ENCODE measurements around the gene SLC7A1. TPM values are rescaled to one million over a fixed set of nuclear protein-coding genes. Genes with fewer than 3 reads are reported as not detected.

SLC7A1 gene
- total and polyA plus RNA-seq, 2 donors (not counting 1 experiment from before 2014, with no cell fraction given) = 15.4 to 26.6 TPM

DNA sequence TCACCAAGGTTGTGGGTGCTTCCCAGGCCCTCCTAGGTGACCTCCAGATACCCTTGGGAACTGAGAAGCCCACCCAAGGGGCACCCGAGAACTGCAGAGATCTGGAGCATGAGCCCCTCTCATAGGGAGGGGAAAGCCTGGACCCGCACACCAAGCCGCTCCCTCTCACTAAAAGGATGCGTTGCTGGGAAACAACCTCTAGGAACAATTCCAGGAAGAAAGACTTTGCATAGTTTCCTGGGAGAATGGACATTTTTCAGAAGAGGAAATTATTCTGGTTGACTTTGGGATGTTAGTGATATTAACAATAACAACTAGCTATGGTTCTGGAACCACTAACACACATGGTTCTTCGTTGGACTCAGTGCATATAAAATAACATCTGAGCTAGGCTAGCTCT lies 64.6 kb downstream of the SLC7A1 start:
- H3K27me3 ChIP-seq (ENCODE audit: control insufficient read depth, insufficient read depth, low read length) = no peaks in the 10 kb centered on the region
- H3K36me3 ChIP-seq (ENCODE audit: control insufficient read depth, insufficient read depth, low read length) = peaks cover 9% of the 10 kb centered on the region
- no peak overlapping the region for H3K9ac ChIP-seq (ENCODE audit: insufficient read depth, low read length)
- no peak overlapping the region for H3K4me2 ChIP-seq (ENCODE audit: extremely low read depth, insufficient read depth, low read length)
- no peaks in the 10 kb centered on the region for H3K4me1 ChIP-seq (ENCODE audit: control insufficient read depth, extremely low read depth, insufficient read depth, low read length)
- TF ChIP-seq, protein P1, sequence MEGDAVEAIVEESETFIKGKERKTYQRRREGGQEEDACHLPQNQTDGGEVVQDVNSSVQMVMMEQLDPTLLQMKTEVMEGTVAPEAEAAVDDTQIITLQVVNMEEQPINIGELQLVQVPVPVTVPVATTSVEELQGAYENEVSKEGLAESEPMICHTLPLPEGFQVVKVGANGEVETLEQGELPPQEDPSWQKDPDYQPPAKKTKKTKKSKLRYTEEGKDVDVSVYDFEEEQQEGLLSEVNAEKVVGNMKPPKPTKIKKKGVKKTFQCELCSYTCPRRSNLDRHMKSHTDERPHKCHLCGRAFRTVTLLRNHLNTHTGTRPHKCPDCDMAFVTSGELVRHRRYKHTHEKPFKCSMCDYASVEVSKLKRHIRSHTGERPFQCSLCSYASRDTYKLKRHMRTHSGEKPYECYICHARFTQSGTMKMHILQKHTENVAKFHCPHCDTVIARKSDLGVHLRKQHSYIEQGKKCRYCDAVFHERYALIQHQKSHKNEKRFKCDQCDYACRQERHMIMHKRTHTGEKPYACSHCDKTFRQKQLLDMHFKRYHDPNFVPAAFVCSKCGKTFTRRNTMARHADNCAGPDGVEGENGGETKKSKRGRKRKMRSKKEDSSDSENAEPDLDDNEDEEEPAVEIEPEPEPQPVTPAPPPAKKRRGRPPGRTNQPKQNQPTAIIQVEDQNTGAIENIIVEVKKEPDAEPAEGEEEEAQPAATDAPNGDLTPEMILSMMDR (conservative IDR thresholded peaks at IDR 0.05 in 1 of 2, IDR thresholded peaks at IDR 0.05 in 1 of 2; ENCODE audit: low read depth in 1 of 2, low read length in 2 of 2) = no peak
- no peak for TF ChIP-seq EZH2 (IDR thresholded peaks at IDR 0.05; ENCODE audit: low read length, missing control alignments)
- H3K79me2 ChIP-seq (ENCODE audit: control insufficient read depth, insufficient read depth, low read length) = no peaks in the 10 kb centered on the region
- no peak for DNase-seq (ENCODE audit: low read depth in 2 of 2)
- H3K4me3 ChIP-seq (replicated peaks in 1 of 4; ENCODE audit: control extremely low read depth in 1 of 4, insufficient read depth in 1 of 4, low read depth in 3 of 4, low read length in 4 of 4) = no peak overlapping the region
- no peaks in the 10 kb centered on the region for H3K9me3 ChIP-seq (ENCODE audit: control insufficient read depth, insufficient read depth, low read depth, low read length)
- H3K27ac ChIP-seq (ENCODE audit: insufficient read depth, low read length) = no peak overlapping the region
- no peaks in the 10 kb centered on the region for H4K20me1 ChIP-seq (ENCODE audit: control insufficient read depth, extremely low read depth, insufficient read depth, low read length)
- no peak overlapping the region for H2AFZ ChIP-seq (ENCODE audit: low read length)

DNA sequence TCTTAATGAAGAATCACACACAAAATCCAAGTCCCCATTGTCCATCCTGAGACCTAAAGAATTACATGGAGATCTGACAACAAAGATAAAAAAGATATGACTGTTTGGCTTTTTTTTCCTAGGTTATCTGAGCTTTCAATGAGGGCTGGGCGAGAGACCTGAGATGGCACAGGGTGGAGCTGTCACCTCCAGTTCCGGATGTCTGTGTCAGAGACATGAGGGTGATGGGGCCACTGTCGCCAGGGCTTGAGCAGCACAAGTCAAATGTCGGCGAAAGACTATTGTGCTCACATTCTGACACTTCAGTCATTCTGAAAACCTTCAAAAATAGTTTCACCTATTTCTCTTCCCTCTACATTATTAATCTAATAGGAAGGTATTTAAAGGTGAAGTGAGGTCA lies 65.7 kb downstream of the SLC7A1 start:
- H3K27ac ChIP-seq (ENCODE audit: insufficient read depth, low read length) = no peak overlapping the region
- DNase-seq (ENCODE audit: low read depth in 2 of 2) = no peak
- H2AFZ ChIP-seq (ENCODE audit: low read length) = no peak overlapping the region
- H3K9me3 ChIP-seq (ENCODE audit: control insufficient read depth, insufficient read depth, low read depth, low read length) = no peaks in the 10 kb centered on the region
- H3K79me2 ChIP-seq (ENCODE audit: control insufficient read depth, insufficient read depth, low read length) = no peaks in the 10 kb centered on the region
- no peaks in the 10 kb centered on the region for H3K27me3 ChIP-seq (ENCODE audit: control insufficient read depth, insufficient read depth, low read length)
- TF ChIP-seq EZH2 (IDR thresholded peaks at IDR 0.05; ENCODE audit: low read length, missing control alignments) = no peak
- TF ChIP-seq, protein P1 (conservative IDR thresholded peaks at IDR 0.05 in 1 of 2, IDR thresholded peaks at IDR 0.05 in 1 of 2; ENCODE audit: low read depth in 1 of 2, low read length in 2 of 2) = no peak
- H3K4me2 ChIP-seq (ENCODE audit: extremely low read depth, insufficient read depth, low read length) = no peak overlapping the region
- H3K4me1 ChIP-seq (ENCODE audit: control insufficient read depth, extremely low read depth, insufficient read depth, low read length) = no peaks in the 10 kb centered on the region
- H3K4me3 ChIP-seq (replicated peaks in 1 of 4; ENCODE audit: control extremely low read depth in 1 of 4, insufficient read depth in 1 of 4, low read depth in 3 of 4, low read length in 4 of 4) = no peak overlapping the region
- peaks cover 9% of the 10 kb centered on the region for H3K36me3 ChIP-seq (ENCODE audit: control insufficient read depth, insufficient read depth, low read length)
- H4K20me1 ChIP-seq (ENCODE audit: control insufficient read depth, extremely low read depth, insufficient read depth, low read length) = no peaks in the 10 kb centered on the region
- H3K9ac ChIP-seq (ENCODE audit: insufficient read depth, low read length) = no peak overlapping the region

DNA sequence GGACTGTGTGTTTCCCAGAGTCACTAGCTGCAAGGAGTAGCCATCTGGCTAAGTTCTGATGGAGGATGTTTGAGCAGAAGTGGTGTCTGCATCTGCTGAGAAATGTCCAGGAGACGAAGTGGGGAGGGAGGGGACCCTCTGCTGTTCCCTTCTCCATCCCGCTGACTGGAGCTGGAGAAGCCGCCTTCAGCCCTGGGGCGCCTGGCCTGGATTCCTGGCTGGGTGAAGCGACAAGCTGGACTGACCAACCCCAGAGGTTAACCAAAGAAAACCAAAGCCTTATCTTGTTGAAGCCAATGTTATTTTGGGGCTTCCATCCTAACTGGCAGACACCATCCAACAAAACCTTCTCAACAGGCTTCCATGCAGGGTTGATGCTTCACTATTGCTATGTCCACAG lies 67.6 kb downstream of the SLC7A1 start:
- Histone ChIP-seq H3K79me2 (ENCODE audit: control insufficient read depth, insufficient read depth, low read length) (no peaks in the 10 kb centered on the region), H3K27ac (ENCODE audit: insufficient read depth, low read length) (no peak overlapping the region), H4K20me1 (ENCODE audit: control insufficient read depth, extremely low read depth, insufficient read depth, low read length) (no peaks in the 10 kb centered on the region), H3K4me3 (replicated peaks in 1 of 4; ENCODE audit: control extremely low read depth in 1 of 4, insufficient read depth in 1 of 4, low read depth in 3 of 4, low read length in 4 of 4) (no peak overlapping the region), H3K9me3 (ENCODE audit: control insufficient read depth, insufficient read depth, low read depth, low read length) (no peaks in the 10 kb centered on the region), H3K27me3 (ENCODE audit: control insufficient read depth, insufficient read depth, low read length) (no peaks in the 10 kb centered on the region), H3K4me2 (ENCODE audit: extremely low read depth, insufficient read depth, low read length) (no peak overlapping the region), H3K9ac (ENCODE audit: insufficient read depth, low read length) (no peak overlapping the region), H3K36me3 (ENCODE audit: control insufficient read depth, insufficient read depth, low read length) (peaks cover 11% of the 10 kb centered on the region), H2AFZ (ENCODE audit: low read length) (no peak overlapping the region), H3K4me1 (ENCODE audit: control insufficient read depth, extremely low read depth, insufficient read depth, low read length) (no peaks in the 10 kb centered on the region)
- no peak for DNase-seq (ENCODE audit: low read depth in 2 of 2)
- TF ChIP-seq EZH2 (IDR thresholded peaks at IDR 0.05; ENCODE audit: low read length, missing control alignments) = no peak
- TF ChIP-seq, protein P1 (conservative IDR thresholded peaks at IDR 0.05 in 1 of 2, IDR thresholded peaks at IDR 0.05 in 1 of 2; ENCODE audit: low read depth in 1 of 2, low read length in 2 of 2) = no peak

All from fibroblast of lung (primary cell).